ENCODE data around the gene HAVCR1. TPM values are rescaled to one million over a fixed set of nuclear protein-coding genes. Genes with fewer than 3 reads are reported as not detected.
"Not testable (repeated sequence)": the region's sequence is repeated elsewhere in the genome, so short reads cannot be mapped to it uniquely, and the experiment has no call there.

Gene HAVCR1
- total and polyA plus RNA-seq, 12 donors, result 0.15 to 0.36 (median 0.19) TPM; not detected in 9

- no peaks in the 10 kb centered on the region for H3K27me3 ChIP-seq
- no peak for TF ChIP-seq CTCF (IDR thresholded peaks at IDR 0.05)
- no peak overlapping the region for H3K4me3 ChIP-seq
- no peaks in the 10 kb centered on the region for H3K9me3 ChIP-seq
- no peaks in the 10 kb centered on the region for H3K36me3 ChIP-seq
- H3K27ac ChIP-seq, result no peak overlapping the region
- 31 to 56% methylated on average over 1 of the region's 1 CpG for WGBS, 2 donors
- intact Hi-C loops (cut with DNase I), result no loop called here
- DNase-seq, result no peak
- ATAC-seq, result no peak
- peaks cover 0 to 6% (median 0%) of the 10 kb centered on the region in 9 donors for H3K4me1 ChIP-seq
Measured at GRCh38 chr5:157049605-157050004, 9.3 kb downstream of the HAVCR1 start.

GRCh38 chr5:157047898-157048297 is 11.0 kb downstream of the HAVCR1 start:
- TF ChIP-seq CTCF (IDR thresholded peaks at IDR 0.05), result no peak
- ATAC-seq (no peak), DNase-seq (no peak)
- 84 to 85% methylated on average over 5 of the region's 5 CpGs for WGBS, 2 donors
- Histone ChIP-seq H3K9me3 (no peaks in the 10 kb centered on the region), H3K4me3 (no peak overlapping the region), H3K27ac (no peak overlapping the region), H3K4me1 (peaks cover 0 to 6% (median 0%) of the 10 kb centered on the region in 9 donors), H3K27me3 (no peaks in the 10 kb centered on the region), H3K36me3 (no peaks in the 10 kb centered on the region)
- intact Hi-C loops (cut with DNase I), result no loop called here

- whole genome bisulfite sequencing, 2 donors, result 87 to 90% methylated on average over 4 of the region's 4 CpGs
- H3K27me3 ChIP-seq; H3K9me3 ChIP-seq; H3K4me1 ChIP-seq; H3K4me3 ChIP-seq; intact Hi-C loops (cut with DNase I); H3K27ac ChIP-seq; H3K36me3 ChIP-seq; ATAC-seq; DNase-seq: not testable (repeated sequence)
Measured at GRCh38 chr5:157047016-157047415, 11.9 kb downstream of the HAVCR1 start.

GRCh38 chr5:157046041-157046440 is 12.9 kb downstream of the HAVCR1 start:
- Histone ChIP-seq H3K4me3 (no peak overlapping the region), H3K36me3 (no peaks in the 10 kb centered on the region), H3K9me3 (no peaks in the 10 kb centered on the region), H3K27ac (peak overlapping the region in 5 of 10 donors; percentile 21 to 56 (median 52)), H3K27me3 (no peaks in the 10 kb centered on the region), H3K4me1 (peaks cover 0 to 6% (median 0%) of the 10 kb centered on the region in 9 donors)
- 65 to 68% methylated on average over 3 of the region's 3 CpGs for WGBS, 2 donors
- DNase-seq (peak; percentile 14 to 45), ATAC-seq (peak; percentile 63 to 100 (median 94))
- intact Hi-C loops (cut with DNase I), result no loop called here
- no peak for TF ChIP-seq CTCF (IDR thresholded peaks at IDR 0.05)

- Histone ChIP-seq H3K4me1 (peaks cover 0 to 6% (median 0%) of the 10 kb centered on the region in 9 donors), H3K9me3 (no peaks in the 10 kb centered on the region), H3K36me3 (no peaks in the 10 kb centered on the region), H3K27ac (peak overlapping the region in 4 of 10 donors; percentile 46 to 56 (median 54)), H3K4me3 (no peak overlapping the region), H3K27me3 (no peaks in the 10 kb centered on the region)
- ATAC-seq (peak in 1 of 8 donors; percentile 33), DNase-seq (no peak)
- 57 to 63% methylated on average over 3 of the region's 3 CpGs for WGBS, 2 donors
- no peak for TF ChIP-seq CTCF (IDR thresholded peaks at IDR 0.05)
- intact Hi-C loops (cut with DNase I), result no loop called here
Measured at GRCh38 chr5:157045601-157046000, 13.3 kb downstream of the HAVCR1 start.
